Anterior cingulate cortex (tissue), 58 donors: ENCODE measurements around the gene BCAP29.

Experiments
- DNase-seq, 58 donors: peaks; one replicate each; lab custom pipeline; 2025; lab: John Stamatoyannopoulos, UW

The BCAP29 gene

DNA sequence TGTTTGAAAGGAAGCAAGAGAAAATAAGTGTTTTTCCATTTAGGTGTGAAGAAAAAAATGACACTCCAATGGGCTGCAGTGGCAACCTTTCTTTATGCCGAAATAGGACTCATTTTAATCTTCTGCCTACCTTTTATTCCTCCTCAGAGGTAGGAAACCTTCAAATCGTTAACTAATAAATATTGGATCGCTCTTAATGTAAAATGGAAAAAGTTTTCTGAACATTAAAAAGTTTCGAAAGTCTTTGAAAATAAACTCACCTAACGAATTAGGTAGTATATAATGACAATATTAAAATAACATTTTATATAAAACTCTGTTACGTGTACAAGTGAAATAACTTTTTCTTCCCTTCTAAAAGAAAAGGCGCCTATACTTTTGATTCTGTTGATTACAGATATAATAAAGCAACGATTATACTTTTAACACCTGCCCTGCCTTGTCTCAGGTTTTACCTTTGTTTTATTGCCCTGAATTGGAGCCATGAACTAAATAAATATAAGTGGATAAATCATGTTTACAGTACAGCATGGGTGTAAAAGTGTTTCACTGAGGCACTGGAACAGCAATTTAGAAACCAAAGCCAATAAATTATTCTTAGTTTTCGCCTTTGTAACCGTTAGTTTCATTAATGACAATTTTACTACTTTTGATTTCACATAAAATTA, 804 bp downstream of the BCAP29 start:
- DNase-seq = no peak

DNA sequence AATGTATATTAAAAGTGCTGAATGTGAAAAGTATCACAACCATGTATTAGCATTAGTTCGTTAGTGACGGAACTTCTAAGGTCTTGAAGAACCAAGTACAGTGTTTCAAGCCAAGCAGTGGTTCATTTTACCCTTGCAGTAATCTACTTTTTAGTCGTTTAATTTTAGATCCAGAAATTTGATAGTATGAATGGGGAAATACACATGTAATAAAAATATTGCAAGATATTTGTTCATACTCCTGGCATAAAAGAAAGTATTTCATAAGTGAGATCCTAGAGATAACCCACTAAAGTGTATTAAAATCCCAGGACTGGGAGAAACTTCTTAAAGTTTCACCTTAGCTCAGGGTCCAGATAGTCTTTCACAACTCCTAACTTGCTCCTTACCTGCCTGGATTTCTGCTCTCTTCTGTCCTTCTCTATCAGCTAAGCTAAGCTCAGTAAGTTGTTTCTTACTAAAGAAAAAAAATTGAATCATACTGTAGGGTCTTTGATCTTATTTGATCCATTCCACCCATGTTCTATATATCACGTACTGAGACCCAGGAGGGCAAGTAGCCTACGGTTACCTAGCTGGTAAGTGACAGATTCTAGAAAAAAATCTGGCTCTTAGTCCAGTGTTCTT, 1.5 kb downstream of the BCAP29 start:
- no peak for DNase-seq

DNA sequence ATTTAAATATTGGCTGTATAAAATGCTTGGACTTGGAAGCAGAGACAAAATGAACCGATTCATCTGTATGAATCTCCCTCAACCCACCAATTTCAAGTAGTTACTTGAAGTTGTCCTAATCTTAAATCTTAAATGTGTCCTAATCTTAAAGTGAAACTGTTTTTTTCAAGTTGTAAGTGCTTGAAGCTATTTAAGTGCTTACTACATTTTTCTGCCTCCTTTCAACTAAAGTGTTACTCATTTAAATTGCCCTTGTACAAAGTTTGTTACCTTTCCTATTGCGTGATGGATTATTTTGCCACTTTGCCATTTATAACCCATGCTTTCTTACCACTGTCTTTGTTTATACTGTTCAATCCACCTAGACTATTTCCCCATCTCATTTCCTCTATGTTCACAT, 2.8 kb downstream of the BCAP29 start:
- no peak for DNase-seq

DNA sequence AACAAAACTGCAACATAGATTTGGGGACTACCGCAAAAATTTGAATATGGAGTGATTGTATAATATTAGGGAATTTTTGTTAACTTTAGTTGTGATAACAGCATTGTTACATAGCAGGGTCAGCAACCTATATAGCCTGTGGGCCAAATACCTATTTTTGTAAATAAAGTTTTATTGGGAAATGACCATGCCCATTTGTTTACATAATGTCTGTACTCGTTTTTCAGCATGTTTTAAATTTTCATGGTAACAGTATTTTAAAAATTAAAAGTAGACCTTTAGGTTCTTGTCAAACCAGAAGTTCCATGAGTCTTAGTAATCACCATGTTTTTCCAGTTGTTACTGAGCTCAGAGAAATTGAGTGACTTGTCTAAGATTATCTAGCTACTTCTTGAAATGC, 4.7 kb downstream of the BCAP29 start:
- DNase-seq = no peak

GRCh38 chr7:107588529-107589130, 8.6 kb downstream of the BCAP29 start:
- no peak for DNase-seq

GRCh38 chr7:107591421-107591820, 11.4 kb downstream of the BCAP29 start:
- no peak for DNase-seq

GRCh38 chr7:107592361-107593024, 12.4 kb downstream of the BCAP29 start:
- DNase-seq = no peak

GRCh38 chr7:107593025-107593410, 13.0 kb downstream of the BCAP29 start:
- DNase-seq = no peak

DNA sequence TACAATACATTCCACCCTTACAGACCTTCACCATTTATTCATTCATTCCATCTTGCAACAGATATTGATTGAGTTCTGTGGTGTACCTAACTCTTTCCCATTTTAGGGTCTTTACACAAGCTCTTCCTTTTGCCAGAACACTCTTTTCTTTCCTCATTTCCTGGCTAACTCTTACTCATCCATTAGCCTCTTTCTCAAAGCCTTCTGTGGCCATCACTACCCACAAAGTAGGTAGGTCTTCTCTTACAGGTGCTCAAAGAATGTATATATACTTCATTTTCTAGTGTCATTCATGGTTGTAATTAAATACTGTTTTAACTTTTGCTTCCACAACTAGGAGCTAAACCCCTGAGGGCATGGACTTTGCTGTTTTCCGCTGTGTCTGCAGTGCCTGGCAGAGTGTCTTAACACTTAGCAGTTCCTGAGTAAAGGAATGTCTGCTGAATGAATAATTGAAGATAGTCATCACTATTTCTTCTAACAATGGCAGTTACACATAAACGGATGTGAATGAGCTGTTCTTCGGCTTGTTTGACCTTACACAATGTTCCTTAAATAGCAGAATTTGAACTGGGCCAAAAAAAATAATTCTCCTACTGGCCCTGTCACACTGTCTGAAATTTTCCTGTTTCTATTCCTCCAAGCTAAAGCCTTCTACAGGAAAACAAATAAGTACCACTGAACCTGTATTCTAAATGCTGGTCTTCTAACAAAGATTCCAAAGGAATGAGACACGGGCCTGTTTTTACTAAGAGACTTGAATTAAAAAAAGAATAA, 15.1 kb downstream of the BCAP29 start:
- no peak for DNase-seq

DNA sequence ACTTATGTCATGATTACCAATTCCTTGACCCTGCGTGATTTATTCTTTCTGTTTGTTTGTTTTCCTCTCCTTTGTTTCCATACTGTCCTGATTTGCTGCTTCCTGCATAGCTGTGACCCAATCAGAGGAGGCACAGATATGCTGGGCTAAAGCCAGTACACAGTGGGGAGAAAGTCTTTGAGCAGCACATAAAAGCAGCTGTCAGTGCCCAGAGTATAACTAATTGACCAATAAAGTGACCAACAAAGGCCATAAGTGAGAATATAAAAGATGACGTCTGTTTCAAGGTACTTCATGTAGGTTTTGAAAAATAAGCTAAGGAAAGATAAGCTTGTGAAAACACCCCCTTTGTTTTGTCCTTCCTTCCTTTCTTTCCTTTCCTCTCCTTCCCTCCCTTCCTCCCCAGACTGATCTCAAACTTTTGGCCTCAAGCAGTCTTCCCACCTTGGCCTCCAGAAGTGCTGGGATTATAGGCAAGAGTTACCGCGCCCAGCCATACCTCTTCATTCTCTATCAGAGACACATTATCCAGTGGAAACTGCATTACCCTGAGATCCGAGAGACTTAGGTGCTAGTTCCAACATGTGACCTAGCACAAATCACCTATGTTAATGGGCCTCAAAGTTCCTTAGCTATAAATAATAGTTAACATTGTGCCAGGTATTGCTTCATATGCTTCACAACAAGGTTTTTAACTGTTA, 17.0 kb downstream of the BCAP29 start:
- no peak for DNase-seq

GRCh38 chr7:107597582-107597916, 17.5 kb downstream of the BCAP29 start:
- no peak for DNase-seq

GRCh38 chr7:107597953-107598352, 17.9 kb downstream of the BCAP29 start:
- no peak for DNase-seq

DNA sequence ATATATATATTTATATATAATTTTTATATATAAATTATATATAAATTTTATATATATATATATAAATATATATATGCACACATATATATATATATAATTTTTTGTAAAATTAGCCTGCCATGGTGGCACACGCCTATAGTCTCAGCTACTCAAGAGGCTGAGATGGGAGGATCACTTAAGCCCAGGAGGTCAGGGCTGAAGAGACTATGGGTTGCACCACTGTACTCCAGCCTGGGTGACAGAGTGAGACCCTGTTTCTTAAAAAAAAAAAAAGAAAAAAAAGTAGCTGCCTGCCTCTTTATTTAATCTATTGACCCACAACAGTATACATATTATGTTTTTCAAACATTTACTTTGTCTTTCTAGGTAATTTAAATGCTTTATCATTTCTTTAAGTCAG, 19.2 kb downstream of the BCAP29 start:
- no peak for DNase-seq

DNA sequence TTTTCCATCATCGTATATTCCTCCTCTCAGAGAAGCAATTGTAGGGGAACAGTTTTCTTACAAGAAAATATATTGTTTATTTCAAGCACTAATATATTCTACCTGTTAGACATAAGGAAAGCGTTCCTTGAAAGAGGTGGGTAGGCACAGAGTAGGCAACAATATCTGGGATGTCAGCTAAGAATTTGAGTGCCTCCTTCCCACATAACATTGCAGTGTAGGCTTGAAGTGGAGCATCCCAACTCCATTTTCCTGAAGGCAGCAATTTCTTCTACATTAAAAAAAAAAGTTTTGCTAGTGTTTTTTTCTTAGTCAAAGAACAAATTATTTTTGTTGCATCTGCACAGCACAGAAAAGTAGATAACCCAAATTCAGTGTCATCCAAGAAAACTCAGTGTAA, 20.8 kb downstream of the BCAP29 start:
- no peak for DNase-seq

GRCh38 chr7:107605218-107605815, 25.3 kb downstream of the BCAP29 start:
- peak in 1 of 58 donors; percentile 33 for DNase-seq

DNA sequence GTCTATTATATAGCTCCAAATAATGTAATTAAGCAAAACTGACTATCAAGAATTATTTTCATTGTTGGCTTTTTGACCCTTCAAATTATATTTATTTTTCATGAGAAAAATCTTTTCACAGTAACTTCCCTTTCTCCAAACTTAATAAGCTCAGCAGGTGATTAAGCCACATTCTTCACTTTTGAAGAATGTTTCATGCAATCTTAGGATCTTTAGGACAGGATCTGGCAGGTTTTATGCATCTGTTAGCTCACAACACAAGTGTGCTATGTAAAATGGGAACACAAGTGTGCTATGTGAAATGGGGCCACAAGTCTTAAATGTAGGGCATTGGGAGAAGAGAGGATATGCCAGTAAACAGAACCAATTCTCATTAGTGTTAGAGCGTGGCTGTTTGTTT, 26.3 kb downstream of the BCAP29 start:
- no peak for DNase-seq

- peak in 1 of 58 donors; percentile 15 for DNase-seq
Observed at GRCh38 chr7:107609811-107610261, 29.8 kb downstream of the BCAP29 start.

- no peak for DNase-seq
Observed at GRCh38 chr7:107610323-107610722, 30.3 kb downstream of the BCAP29 start.

- DNase-seq = no peak
Observed at GRCh38 chr7:107613439-107613838, 33.4 kb downstream of the BCAP29 start.

DNA sequence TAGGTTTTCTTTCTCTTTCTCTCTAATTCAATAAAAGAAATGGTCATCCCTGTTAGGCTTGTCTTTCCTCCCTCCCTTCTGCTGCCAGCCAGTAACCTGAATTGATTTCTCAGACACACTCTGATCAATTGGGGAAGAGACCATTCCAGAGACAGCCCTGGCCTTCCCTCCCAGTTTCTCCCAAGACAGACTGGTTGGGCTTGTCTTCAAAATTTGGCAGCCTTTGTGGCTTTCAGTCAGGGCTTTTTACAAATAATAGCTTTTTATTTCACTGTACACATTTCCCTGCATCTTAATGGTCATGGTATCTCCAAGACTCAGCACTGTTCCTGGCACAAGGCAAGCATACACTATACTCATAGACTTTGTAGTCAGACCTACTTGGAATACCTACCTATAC, 33.9 kb downstream of the BCAP29 start:
- no peak for DNase-seq
